Measurements from ENCODE around the gene ALOXE3.
"Not testable (repeated sequence)": the region's sequence is repeated elsewhere in the genome, so short reads cannot be mapped to it uniquely, and the experiment has no call there.

Gene ALOXE3

GRCh38 chr17:8073627-8074484, 44.5 kb downstream of the ALOXE3 start:
- in situ Hi-C loops (cut with MboI; ENCODE audit: low sequenced_read_pairs): no loop called here

DNA sequence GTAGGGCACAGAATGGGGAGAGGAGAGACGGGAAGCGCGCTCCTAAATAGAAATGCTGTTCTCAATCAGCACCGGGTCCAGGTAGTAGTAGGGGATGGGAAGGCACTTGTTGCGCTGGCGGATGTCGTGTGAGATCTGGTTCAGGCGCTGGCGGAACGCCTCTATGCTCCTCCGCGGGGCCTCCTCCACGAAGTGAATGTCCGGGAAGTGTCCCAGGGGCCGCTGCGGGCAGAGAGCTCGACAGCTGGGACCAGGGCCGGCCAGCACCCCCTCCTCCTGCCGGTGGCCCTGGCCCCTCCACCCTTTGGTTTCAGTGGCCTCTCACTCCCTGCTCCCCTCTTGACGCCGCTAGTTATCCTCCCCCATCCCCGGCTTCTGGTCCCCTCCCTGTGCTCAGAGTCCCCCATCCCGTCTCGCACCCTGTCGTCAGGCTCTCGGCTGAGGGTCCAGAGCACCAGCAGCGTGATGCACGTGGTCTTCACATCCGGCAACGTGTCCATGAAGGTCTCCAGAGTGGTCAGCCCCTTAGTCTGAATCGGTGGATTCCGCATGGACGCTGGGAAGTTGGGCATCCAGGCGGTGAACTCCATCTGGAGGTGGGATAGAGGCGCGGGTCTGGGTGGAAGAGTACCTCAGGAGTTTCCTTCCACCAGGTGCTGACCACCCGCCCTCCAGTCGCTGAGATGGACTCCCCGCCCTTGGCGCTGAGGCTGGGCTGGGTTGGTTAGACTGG, 45.4 kb downstream of the ALOXE3 start:
- in situ Hi-C loops (cut with MboI; ENCODE audit: low sequenced_read_pairs): no loop called here

DNA sequence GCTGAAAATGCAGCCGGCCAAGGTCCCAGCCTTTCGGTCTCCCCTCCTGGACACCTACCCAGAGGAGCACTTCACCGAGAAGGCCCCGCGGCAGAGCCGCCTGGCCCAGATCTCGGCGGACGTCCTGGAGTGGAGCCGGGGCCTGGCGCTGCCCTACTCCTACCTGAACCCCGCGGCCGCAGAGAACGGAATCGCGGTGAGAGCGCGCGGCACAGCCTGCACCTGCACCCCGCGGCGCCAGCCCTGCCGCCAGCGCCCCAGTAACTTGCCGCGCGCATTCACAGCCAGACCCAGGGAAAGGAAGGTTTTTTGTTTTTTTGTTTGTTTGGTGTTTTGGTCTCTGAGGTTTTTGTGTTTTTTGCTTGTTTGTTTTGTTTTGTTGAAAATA, 46.0 kb downstream of the ALOXE3 start:
- in situ Hi-C loops (cut with MboI; ENCODE audit: low sequenced_read_pairs): no loop called here

DNA sequence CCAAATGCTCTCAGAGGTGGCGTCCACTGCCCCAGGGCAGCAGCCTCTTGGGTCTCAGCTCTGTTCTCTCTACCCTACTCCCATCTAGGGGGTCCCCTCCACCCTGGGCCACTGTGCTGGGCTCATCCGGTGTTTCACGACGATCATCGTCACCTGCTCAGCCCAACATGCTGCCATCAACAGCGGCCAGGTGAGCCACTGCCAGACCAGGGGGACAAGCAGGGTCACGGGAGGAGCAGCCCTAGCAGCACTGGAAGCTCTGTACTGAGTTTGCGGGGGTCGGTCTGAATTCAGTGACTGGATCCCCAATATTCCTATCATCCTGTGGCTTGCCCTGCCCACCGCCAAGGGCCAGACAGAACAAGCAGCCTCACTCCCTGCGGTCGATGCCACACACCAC, 46.8 kb downstream of the ALOXE3 start:
- in situ Hi-C loops (cut with MboI; ENCODE audit: low sequenced_read_pairs): no loop called here

DNA sequence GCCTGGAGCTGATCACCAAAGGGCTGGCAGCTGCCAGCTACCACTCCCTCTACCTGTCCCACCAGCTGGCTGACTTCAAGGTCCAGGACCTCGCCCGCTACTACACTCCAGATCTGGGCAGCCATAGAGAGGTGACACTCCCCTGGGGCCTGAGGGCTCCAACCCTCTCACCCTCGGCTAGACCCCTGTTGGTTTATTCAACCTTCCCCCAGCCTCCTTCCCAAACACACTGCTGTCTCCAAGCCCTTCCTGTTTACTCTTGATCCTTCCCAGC, 48.8 kb downstream of the ALOXE3 start:
- in situ Hi-C loops (cut with MboI; ENCODE audit: low sequenced_read_pairs): no loop called here

- in situ Hi-C loops (cut with MboI; ENCODE audit: low sequenced_read_pairs): no loop called here
Observed at GRCh38 chr17:8068736-8069586, 49.4 kb downstream of the ALOXE3 start.

DNA sequence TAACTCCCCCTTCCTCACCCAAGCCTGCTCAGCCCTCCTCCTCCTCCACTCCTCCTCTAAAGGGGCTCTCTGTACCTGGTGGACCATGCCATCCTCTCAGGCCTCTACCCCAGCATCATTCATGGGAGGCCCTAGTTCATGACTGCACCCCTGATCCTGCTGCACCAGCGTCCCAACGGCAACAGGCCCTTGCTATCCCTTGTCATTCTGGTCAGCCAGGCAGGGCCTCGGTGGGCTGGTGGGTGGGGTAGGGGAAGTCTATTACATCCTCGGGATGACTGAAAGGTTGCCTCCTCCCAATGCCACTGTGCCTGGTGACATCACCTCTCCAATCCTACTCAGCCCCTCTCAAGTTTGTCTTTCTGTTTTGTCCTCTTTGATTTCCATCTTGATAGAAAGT, 50.5 kb downstream of the ALOXE3 start:
- in situ Hi-C loops (cut with MboI; ENCODE audit: low sequenced_read_pairs): no loop called here

GRCh38 chr17:8066841-8067775, 51.2 kb downstream of the ALOXE3 start:
- in situ Hi-C loops (cut with MboI; ENCODE audit: low sequenced_read_pairs): no loop called here

- in situ Hi-C loops (cut with MboI; ENCODE audit: low sequenced_read_pairs): no loop called here
Observed at GRCh38 chr17:8064561-8065019, 53.7 kb downstream of the ALOXE3 start.

- in situ Hi-C loops (cut with MboI; ENCODE audit: low sequenced_read_pairs): no loop called here
Observed at GRCh38 chr17:8063761-8064534, 54.4 kb downstream of the ALOXE3 start.

- in situ Hi-C loops (cut with MboI; ENCODE audit: low sequenced_read_pairs): no loop called here
Observed at GRCh38 chr17:8062807-8063483, 55.4 kb downstream of the ALOXE3 start.

DNA sequence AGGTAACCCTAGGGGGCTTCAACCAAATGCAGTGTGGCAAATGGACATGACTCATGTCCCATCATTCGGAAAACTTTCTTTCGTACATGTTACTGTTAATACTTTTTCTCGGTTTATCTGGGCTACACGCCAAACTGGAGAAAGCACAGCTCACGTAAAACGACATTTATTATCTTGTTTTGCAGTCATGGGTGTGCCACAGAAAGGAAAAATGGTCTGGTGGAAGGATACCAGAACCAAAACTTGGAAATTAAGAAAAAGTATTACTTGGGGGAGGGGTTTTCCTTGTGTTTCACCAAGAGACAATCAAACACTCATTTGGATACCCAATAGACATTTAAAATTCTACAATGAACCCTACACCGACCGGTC, 55.9 kb downstream of the ALOXE3 start:
- in situ Hi-C loops (cut with MboI; ENCODE audit: low sequenced_read_pairs): no loop called here

DNA sequence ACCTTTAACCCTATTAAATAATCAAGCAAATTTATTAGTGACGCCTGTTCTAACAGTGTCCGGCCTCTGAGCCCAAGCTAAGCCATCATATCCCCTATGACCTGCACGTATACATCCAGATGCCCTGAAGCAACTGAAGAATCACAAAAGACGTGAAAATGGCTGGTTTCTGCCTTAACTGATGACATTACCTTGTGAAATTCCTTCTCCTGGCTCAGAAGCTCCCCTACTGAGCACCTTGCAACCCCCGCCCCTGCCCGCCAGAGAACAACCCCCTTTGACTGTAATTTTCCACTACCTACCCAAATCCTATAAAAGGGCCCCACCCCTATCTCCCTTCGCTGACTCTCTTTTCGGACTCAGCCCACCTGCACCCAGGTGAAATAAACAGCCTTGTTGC, 56.5 kb downstream of the ALOXE3 start:
- in situ Hi-C loops (cut with MboI; ENCODE audit: low sequenced_read_pairs): not testable (repeated sequence)

DNA sequence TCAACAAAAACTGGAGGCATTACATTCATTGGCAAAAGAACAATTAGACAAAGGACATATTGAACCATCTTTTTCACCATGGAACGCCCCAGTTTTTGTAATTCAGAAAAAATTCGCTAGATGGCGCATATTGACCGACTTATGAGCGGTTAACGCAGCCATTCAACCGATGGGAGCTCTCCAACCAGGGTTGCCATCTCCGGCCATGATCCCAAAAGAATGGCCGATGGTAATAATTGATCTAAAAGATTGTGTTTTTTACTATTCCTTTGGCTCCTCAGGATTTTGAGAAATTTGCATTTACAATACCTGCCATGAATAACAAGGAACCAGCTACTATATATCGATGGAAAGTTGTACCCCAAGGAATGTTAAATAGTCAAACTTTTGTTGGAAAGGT, 58.0 kb downstream of the ALOXE3 start:
- in situ Hi-C loops (cut with MboI; ENCODE audit: low sequenced_read_pairs): no loop called here

GRCh38 chr17:8059131-8059530, 59.2 kb downstream of the ALOXE3 start:
- in situ Hi-C loops (cut with MboI; ENCODE audit: low sequenced_read_pairs): no loop called here

DNA sequence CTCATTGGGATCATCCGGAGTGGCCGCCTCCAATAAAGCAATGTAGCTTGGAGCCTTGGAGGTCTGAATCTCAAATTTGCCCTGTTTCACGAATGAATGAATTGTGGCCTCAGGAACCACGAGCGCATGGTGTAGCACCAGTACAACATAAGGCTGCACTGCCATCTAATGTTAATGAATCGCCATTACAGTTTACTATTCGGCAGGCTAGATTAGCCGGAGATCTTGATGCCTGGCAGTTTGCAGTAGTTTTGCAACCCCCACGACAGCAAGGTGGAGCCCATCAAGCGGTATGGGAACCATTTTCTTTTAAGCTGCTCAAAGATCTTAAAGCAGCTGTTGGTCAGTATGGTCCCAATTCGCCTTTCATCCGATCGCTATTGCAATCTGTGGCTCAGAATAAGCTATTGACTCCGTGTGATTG, 60.6 kb downstream of the ALOXE3 start:
- in situ Hi-C loops (cut with MboI; ENCODE audit: low sequenced_read_pairs): no loop called here

DNA sequence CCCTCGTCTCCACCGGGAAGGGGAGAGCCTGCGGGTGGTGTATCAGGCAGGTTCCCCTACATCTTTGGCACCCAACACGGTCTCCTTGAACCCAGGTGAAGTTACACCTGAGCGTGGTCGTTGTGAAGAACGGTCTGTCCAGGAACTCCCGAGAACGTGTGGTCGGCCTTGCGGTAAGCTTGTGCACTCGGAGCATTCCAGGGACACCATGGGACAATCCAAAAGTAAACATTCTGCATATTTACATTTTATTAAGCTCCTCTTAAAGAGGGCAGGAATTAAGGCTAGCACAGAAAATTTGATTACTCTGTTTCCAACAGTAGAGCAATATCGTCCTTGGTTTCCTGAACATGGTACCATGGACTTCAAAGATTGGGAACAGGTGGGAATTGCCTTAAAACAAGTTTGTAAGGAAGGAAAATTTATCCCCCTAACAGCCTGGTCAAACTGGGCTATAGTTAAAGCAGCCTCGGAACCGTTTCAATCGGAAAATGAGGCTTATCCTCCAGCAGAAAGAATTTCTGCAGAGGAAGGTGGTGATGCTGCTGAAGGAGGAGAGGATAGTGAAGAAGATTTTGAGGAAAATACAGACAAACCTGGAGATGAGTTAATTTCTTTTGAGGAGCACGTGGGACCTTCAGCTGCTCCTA, 61.2 kb downstream of the ALOXE3 start:
- in situ Hi-C loops (cut with MboI; ENCODE audit: low sequenced_read_pairs): no loop called here

DNA sequence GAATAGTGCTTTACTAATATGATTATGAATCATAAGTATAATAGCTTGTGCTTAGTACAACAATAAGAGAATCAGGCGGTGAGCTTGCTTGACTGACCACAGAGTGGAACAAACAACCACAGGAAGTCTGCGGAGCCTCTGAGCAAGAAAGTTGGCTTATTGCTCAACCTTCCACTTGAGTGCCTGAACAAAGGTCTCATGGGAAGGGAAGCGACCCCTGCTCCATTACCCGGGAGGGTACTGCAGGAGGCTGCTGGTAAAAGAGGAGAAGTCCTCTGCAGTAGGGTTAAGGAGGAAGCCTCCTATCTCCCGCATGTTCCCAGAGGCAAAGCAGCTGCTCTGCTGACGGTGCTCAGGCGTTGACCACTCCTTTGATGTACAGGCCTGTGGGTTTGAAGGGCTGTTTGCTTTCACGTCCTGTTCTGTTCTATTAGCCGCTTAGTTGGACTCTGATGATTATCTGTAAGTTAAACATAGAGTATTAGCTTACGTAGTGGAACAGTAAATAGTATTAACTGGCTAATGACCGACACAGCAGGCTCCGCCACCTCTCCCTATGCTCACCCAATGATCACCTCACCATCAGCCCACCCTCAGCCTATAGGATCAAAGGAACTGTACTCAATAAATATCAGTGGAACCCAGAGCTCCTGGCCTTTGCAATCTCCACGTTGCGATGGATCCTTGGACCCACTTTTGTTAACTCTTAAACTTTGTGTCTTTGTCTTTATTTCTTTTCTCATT, 61.9 kb downstream of the ALOXE3 start:
- in situ Hi-C loops (cut with MboI; ENCODE audit: low sequenced_read_pairs): no loop called here

All from HL-60/S4 treated with phorbol 12-myristate 13-acetate at 8.2 ng/mL for 4 days and 3 days (cell line).